T-helper 9 cell (primary cell): ENCODE data around the gene SELENOO.
"Not testable (repeated sequence)": the region's sequence is repeated elsewhere in the genome, so short reads cannot be mapped to it uniquely, and the experiment has no call there.

ENCODE experiments used
- DNase-seq: peaks from one replicate; pipeline ENCODE4 v3.0.0-alpha.2; 2020
- total RNA-seq, 2 donors: gene quantifications; one replicate each; lab custom pipeline; 2026; lab: John Stamatoyannopoulos, UW

Gene SELENOO, protein sequence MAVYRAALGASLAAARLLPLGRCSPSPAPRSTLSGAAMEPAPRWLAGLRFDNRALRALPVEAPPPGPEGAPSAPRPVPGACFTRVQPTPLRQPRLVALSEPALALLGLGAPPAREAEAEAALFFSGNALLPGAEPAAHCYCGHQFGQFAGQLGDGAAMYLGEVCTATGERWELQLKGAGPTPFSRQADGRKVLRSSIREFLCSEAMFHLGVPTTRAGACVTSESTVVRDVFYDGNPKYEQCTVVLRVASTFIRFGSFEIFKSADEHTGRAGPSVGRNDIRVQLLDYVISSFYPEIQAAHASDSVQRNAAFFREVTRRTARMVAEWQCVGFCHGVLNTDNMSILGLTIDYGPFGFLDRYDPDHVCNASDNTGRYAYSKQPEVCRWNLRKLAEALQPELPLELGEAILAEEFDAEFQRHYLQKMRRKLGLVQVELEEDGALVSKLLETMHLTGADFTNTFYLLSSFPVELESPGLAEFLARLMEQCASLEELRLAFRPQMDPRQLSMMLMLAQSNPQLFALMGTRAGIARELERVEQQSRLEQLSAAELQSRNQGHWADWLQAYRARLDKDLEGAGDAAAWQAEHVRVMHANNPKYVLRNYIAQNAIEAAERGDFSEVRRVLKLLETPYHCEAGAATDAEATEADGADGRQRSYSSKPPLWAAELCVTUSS
- 38.9 to 40.3 reads per million in 2 donors for total RNA-seq

DNA sequence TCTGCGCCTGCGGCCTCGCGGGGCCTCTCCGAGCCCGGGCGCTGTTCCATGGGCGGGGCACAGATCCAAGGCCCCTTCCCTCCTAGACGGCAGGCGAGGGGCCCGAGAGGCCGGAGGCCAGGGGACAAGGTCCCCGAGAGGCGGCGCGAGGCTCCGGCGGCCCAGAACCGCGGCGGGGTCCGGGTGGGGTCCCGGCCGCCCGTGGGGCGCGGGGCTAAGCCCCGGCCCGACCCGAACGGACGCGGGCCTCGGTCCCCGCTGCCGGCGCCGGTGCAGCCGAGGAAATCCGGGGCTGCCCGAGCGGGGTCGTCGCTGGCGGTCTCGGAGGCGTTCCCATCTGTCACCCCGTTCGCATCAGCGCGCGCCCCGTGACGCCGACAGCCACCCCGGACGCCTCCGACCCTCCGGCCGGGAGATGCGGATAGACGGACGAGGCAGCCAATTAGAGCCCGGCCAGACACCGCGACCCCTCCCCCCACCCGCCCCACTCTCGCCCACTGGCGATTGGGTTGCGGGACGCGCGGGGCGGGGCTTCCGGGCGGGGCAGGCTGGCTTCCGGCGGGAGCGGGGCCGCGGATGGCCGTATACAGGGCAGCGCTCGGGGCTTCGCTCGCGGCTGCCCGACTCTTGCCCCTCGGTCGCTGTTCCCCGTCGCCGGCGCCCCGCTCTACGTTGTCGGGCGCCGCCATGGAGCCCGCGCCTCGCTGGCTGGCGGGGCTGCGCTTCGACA lies at the start of gene SELENOO:
TSS of gene SELENOO (plus strand) at position 551 of the 730 bp plus-strand sequence. CDS start at position 577, 26 bp downstream.
- DNase-seq: peak; percentile 82

DNA sequence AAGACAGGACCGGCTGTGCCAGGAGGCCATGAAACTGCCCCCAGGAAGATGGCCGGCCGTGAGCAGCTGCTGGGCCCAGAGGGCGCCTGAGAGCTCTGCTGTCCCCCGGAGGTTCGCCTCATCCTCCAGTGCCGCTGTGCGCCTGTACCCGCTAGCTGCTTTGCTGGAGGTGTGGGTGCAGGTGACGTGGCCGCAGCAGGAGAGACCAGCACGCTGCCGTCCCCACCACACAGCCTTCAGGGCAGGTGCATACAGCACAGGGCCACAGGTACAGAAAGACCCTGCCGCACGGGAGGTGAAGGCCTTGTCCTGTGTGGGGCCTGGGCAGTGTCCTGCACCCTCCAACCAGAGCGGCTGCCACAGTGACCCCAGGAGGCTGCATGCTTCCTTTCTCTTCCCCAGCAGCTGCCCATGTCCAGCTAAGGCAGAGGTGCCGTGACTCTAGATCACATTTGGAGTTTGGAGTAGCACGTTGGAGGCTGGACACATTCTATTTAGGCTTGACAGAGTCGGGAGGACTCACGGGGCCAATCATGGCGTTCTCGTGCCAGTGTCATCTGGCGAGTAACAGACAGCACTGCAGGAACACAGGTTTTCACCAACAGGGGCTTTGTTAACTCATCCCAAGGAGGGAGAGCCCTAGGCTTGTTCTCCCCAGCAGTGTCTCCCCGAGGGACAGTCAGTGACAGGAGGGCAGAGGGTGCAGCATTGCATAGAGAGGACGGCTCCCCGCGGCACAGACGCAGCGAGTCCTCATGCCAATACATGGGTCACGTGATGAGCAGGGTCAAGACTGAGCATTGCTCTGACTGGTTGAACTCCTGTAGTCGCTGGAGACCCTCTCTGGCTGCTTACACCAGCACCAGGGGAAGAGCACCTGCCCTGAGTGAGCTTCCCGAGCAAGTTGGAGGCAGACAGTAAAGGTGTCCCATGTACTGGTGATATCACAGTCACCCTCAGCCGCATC lies 49.0 kb upstream of the SELENOO start:
- DNase-seq: no peak

GRCh38 chr22:50153056-50153755 lies 47.6 kb upstream of the SELENOO start:
- no peak for DNase-seq

- no peak for DNase-seq
Measured at GRCh38 chr22:50153756-50154140, 47.1 kb upstream of the SELENOO start.

GRCh38 chr22:50157709-50158375 lies 43.0 kb upstream of the SELENOO start:
- no peak for DNase-seq

DNA sequence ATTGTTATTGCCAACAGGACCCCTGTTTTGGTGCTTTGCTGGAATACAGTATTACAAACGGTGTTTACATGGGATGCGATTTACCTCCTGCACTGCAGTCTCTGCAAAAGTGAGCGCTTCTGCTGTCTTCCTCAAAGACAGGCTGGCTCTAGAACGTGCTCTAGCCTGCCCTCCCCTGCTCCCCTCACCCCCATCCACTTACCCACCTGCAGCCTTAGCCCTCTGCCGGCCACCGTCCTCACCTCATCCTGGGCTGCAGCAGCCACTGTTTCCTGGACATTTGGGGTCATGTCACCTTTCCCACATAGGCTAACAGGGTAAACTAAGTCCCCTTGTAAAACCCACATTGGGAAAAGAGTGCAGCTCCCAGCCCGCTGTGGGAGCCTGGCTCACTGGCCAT lies 39.9 kb upstream of the SELENOO start:
- DNase-seq: no peak

GRCh38 chr22:50161508-50162390 lies 39.1 kb upstream of the SELENOO start:
- no peak for DNase-seq

GRCh38 chr22:50162391-50162956 lies 38.3 kb upstream of the SELENOO start:
- no peak for DNase-seq

GRCh38 chr22:50165436-50166123 lies 35.2 kb upstream of the SELENOO start:
- no peak for DNase-seq

DNA sequence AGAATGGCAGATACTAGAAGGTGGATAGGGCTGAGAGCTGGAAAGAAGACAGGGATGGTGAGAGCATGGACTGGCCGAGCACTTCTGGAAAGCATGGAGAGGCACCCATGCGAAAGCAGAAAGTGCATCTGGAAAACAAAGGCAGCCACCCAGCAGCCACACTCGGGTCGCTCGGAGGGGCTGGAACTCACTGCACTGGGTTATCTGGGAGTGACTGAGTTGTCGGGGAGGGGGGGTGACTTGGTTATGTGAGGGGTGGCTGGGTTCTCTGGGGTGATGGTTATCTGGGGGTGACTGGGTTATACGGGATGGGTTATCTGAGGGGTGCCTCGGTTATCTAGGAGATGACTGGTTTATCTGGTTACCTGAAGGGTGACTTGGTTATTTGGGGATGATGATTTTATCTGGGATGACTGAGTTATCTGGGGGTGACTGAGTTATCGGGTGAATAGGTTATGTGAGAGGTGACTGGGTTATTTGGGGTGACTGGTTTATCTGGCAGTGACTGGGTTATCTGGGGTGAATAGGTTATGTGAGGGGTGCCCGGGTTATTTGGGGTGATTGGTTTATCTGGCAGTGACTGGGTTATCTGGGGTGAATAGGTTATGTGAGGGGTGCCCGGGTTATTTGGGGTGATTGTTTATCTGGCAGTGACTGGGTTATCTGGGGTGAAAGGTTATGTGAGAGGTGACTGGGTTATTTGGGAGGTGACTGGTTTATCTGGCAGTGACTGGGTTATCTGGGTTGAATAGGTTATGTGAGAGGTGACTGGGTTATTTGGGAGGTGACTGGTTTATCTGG lies 32.9 kb upstream of the SELENOO start:
- DNase-seq: no peak

DNA sequence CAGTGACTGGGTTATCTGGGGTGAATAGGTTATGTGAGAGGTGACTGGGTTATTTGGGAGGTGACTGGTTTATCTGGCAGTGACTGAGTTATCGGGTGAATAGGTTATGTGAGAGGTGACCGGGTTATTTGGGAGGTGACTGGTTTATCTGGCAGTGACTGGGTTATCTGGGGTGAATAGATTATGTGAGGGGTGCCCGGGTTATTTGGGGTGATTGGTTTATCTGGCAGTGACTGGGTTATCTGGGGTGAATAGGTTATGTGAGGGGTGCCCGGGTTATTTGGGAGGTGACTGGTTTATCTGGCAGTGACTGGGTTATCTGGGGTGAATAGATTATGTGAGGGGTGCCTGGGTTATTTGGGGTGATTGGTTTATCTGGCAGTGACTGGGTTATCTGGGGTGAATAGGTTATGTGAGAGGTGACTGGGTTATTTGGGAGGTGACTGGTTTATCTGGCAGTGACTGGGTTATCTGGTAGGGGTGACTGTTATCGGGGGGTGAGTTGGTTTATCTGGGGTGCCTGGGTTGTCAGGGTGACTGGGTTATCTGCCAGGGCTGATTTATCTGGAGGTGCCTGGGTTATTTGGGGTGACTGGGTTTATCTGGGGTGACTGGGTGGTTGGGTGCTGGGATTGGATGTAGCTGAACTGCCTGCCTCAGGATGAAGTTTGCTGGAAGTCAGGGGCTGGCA lies 32.2 kb upstream of the SELENOO start:
- not testable (repeated sequence) for DNase-seq

DNA sequence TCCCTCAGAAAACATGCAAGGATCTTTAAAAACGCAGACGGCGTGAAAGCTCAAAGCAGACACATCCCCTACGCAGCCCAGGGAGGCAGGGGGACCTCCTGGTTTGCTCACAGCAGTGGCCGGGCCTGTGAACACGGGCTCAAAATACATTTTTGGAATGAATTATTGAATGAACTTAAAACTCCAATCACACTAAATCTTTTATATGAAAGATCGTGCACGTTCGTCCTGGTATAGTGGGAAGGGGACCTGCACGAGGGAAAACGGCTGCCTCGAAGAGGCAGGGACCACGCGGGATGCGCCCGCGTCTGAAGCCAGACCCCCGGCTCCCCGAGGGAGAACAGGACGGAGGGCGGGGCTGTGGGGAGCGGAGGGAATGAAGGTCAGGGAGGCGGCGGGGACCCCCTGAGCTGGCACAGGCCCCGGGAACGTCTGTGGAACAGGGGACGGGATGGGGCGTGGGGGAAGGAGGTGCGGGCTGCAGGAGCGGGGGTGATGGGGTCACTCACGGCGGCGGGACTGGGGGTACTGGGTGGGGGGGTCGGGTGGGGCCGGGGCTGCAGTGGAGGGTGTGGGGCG lies 31.5 kb upstream of the SELENOO start:
- DNase-seq: no peak

GRCh38 chr22:50169774-50170341 lies 31.0 kb upstream of the SELENOO start:
- no peak for DNase-seq

- DNase-seq: no peak
Measured at GRCh38 chr22:50170453-50171318, 30.1 kb upstream of the SELENOO start, which contains the start of gene PANX2. TSS of gene PANX2 (plus strand) at chr22:50170731. CDS start at chr22:50170731, 0 bp downstream.

DNA sequence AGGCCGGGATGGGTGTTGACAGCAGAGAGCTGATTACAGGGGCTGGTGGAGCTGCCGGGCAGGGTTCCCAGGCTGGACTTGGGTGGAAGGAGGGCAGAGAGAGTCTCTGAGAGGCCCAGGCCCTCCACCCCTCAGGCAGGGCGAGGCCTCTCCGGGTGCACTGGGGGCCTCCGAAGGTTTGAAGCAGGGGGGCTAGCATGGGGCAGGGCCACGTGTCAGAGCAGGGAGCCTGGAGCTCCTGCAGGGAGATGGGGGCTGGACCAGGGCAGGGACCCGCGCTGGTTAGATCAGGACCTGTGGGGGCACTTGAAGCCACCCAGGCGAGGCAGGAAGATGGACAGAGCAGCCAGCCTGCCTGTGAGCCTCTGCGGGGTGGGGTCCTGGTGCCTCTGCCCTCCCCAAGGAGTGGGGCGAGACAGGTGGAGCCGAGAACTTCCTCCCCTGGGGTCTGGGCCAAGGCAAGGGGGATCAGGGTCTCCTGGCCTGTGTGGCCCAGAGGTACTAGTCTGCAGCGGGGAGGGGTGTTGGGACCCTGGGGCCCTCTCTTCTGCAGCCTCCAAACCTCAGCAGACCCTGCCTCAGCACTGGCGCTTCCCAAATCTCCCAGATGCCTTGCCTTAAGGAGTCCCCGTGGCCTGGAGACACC lies 29.4 kb upstream of the SELENOO start:
- DNase-seq: no peak
